Measurements from ENCODE around the gene LIN37. TPM values are rescaled to one million over a fixed set of nuclear protein-coding genes. Genes with fewer than 3 reads are reported as not detected.

LIN37 gene
- total and polyA plus RNA-seq, 4 donors, result 2.6 to 7.0 (median 6.1) TPM

DNA sequence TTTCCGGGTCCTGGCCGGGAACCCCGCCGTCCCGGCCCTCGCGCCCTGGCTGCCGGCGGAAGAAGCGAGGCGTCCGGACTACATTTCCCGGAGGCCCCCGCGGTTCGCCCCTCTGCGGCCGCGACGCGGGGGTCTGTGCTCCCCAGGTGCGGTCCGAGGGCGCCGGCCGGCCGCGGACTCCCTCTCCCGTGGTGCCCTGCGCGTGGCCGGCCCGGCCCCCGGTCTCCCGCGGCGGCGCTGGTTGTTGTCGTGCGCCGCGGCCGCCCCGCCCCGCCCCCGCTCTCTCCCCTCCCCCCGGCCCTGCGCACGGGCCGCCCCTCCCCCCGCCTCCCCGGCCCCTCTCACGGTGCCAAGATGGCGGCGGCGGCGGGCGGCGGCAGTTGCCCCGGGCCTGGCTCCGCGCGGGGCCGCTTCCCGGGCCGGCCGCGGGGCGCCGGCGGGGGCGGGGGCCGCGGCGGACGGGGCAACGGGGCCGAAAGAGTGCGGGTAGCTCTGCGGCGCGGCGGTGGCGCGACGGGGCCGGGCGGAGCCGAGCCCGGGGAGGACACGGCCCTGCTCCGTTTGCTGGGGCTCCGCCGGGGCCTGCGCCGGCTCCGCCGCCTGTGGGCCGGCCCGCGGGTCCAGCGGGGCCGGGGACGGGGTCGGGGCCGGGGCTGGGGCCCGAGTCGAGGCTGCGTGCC lies 30.6 kb upstream of the LIN37 start, which contains the start of gene KMT2B:
TSS of gene KMT2B (plus strand) at position 339 of the 680 bp plus-strand sequence. CDS start at position 355, 16 bp downstream.
- peak within 1 kb of the TSS; percentile 75 to 86 for H3K27ac ChIP-seq (ENCODE audit: low read depth in 1 of 2, low read length in 2 of 2)
- no peak for TF ChIP-seq TAF1 (conservative IDR thresholded peaks at IDR 0.05)
- peak in 1 of 2 donors; percentile 81 for TF ChIP-seq GABPA (IDR thresholded peaks at IDR 0.05 in 1 of 2, conservative IDR thresholded peaks at IDR 0.05 in 1 of 2)
- TF ChIP-seq HNF4A (conservative IDR thresholded peaks at IDR 0.05), result no peak
- TF ChIP-seq HNF4G (IDR thresholded peaks at IDR 0.05), result no peak
- H3K9me3 ChIP-seq (ENCODE audit: control insufficient read depth in 4 of 4, low read length in 3 of 4), result no peaks in the 10 kb centered on the region
- no peaks in the 10 kb centered on the region for H3K27me3 ChIP-seq (ENCODE audit: control insufficient read depth in 4 of 4, insufficient read depth in 4 of 4, low read length in 3 of 4)
- DNase-seq (ENCODE audit: low spot score), result peak; percentile 90
- peak within 1 kb of the TSS; percentile 90 to 98 (median 91) for H3K4me3 ChIP-seq (ENCODE audit: low read depth in 1 of 3, low read length in 3 of 3)
- peaks cover 12 to 34% (median 25%) of the 10 kb centered on the region in 4 donors for H3K4me1 ChIP-seq (ENCODE audit: control insufficient read depth in 4 of 4, insufficient read depth in 4 of 4, low read length in 3 of 4)
- WGBS, result 1% methylated on average over 109 of the region's 109 CpGs
- peak within 1 kb of the TSS; percentile 32 to 80 for H3K9ac ChIP-seq (ENCODE audit: low read depth in 1 of 2, low read length in 2 of 2)
- peaks cover 11 to 19% (median 14%) of the 10 kb centered on the region in 4 donors for H3K36me3 ChIP-seq (ENCODE audit: control insufficient read depth in 4 of 4, insufficient read depth in 3 of 4, low read depth in 1 of 4, low read length in 3 of 4)

DNA sequence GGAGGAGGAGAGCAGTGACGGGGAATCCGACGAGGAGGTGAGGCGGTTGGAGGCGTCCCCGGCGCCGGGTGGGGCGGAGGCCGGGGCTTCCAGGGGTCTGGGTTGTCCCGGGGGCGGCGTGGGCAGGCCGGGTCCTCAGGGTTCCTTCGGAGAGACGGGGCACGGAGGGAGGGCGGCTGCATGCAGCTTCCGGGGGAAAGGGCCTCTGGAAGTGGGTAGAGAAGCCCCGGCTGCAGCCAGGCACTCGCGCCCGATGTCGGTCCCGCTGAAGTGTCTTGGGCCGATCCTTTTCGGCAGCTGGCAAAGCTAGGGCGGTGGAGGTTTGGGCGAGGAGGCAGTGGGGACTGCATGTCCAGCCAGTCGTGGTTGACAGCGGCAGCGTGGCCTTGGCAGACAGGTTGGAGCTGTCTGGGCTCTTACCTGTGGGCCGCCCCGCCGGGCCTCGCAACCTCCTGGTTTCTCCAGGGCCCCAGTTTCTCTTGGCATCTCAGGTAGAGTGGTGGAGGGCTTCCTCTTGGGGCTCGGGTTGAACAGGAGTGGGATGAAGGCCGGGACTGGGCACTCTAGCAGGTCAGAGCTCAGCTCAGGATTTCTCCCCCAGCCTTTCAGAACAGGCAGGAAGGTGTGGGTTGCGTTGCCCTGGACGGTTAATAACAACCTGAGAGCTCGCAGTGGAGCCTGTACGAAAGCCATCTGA lies 29.9 kb upstream of the LIN37 start:
- DNase-seq (ENCODE audit: low spot score), result peak; percentile 57
- WGBS, result under 1% methylated on average over 42 of the region's 42 CpGs

More for the DNA sequence above, 29.9 kb upstream of the LIN37 start:
- H3K27me3 ChIP-seq (ENCODE audit: control insufficient read depth in 4 of 4, insufficient read depth in 4 of 4, low read length in 3 of 4), result no peaks in the 10 kb centered on the region
- peaks cover 12 to 34% (median 25%) of the 10 kb centered on the region in 4 donors for H3K4me1 ChIP-seq (ENCODE audit: control insufficient read depth in 4 of 4, insufficient read depth in 4 of 4, low read length in 3 of 4)
- H3K36me3 ChIP-seq (ENCODE audit: control insufficient read depth in 4 of 4, insufficient read depth in 3 of 4, low read depth in 1 of 4, low read length in 3 of 4), result peaks cover 17 to 26% (median 20%) of the 10 kb centered on the region in 4 donors
- H3K27ac ChIP-seq (ENCODE audit: low read depth in 1 of 2, low read length in 2 of 2), result peak overlapping the region; percentile 66 to 68
- H3K9me3 ChIP-seq (ENCODE audit: control insufficient read depth in 4 of 4, low read length in 3 of 4), result no peaks in the 10 kb centered on the region
- H3K4me3 ChIP-seq (ENCODE audit: low read depth in 1 of 3, low read length in 3 of 3), result peak overlapping the region; percentile 90 to 98 (median 91)
- H3K9ac ChIP-seq (ENCODE audit: low read depth in 1 of 2, low read length in 2 of 2), result peak overlapping the region; percentile 32 to 80
- TF ChIP-seq JUND (IDR thresholded peaks at IDR 0.05) (no peak), FOXA2 (IDR thresholded peaks at IDR 0.05) (no peak), NR2F2 (IDR thresholded peaks at IDR 0.05) (no peak), FOXA1 (IDR thresholded peaks at IDR 0.05) (no peak), YY1 (IDR thresholded peaks at IDR 0.05) (no peak)
- TF ChIP-seq, protein P1, sequence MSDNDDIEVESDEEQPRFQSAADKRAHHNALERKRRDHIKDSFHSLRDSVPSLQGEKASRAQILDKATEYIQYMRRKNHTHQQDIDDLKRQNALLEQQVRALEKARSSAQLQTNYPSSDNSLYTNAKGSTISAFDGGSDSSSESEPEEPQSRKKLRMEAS (IDR thresholded peaks at IDR 0.05), result no peak
- TF ChIP-seq, protein P2, sequence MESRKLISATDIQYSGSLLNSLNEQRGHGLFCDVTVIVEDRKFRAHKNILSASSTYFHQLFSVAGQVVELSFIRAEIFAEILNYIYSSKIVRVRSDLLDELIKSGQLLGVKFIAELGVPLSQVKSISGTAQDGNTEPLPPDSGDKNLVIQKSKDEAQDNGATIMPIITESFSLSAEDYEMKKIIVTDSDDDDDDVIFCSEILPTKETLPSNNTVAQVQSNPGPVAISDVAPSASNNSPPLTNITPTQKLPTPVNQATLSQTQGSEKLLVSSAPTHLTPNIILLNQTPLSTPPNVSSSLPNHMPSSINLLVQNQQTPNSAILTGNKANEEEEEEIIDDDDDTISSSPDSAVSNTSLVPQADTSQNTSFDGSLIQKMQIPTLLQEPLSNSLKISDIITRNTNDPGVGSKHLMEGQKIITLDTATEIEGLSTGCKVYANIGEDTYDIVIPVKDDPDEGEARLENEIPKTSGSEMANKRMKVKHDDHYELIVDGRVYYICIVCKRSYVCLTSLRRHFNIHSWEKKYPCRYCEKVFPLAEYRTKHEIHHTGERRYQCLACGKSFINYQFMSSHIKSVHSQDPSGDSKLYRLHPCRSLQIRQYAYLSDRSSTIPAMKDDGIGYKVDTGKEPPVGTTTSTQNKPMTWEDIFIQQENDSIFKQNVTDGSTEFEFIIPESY (IDR thresholded peaks at IDR 0.05), result no peak
- TF ChIP-seq, protein P3, sequence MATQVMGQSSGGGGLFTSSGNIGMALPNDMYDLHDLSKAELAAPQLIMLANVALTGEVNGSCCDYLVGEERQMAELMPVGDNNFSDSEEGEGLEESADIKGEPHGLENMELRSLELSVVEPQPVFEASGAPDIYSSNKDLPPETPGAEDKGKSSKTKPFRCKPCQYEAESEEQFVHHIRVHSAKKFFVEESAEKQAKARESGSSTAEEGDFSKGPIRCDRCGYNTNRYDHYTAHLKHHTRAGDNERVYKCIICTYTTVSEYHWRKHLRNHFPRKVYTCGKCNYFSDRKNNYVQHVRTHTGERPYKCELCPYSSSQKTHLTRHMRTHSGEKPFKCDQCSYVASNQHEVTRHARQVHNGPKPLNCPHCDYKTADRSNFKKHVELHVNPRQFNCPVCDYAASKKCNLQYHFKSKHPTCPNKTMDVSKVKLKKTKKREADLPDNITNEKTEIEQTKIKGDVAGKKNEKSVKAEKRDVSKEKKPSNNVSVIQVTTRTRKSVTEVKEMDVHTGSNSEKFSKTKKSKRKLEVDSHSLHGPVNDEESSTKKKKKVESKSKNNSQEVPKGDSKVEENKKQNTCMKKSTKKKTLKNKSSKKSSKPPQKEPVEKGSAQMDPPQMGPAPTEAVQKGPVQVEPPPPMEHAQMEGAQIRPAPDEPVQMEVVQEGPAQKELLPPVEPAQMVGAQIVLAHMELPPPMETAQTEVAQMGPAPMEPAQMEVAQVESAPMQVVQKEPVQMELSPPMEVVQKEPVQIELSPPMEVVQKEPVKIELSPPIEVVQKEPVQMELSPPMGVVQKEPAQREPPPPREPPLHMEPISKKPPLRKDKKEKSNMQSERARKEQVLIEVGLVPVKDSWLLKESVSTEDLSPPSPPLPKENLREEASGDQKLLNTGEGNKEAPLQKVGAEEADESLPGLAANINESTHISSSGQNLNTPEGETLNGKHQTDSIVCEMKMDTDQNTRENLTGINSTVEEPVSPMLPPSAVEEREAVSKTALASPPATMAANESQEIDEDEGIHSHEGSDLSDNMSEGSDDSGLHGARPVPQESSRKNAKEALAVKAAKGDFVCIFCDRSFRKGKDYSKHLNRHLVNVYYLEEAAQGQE (IDR thresholded peaks at IDR 0.05), result no peak

Measured in liver (tissue), 9 donors.